Body of pancreas (tissue), 4 donors: ENCODE measurements around the gene CASP7. TPM values are rescaled to one million over a fixed set of nuclear protein-coding genes. Genes with fewer than 3 reads are reported as not detected.
"Not testable (repeated sequence)": the region's sequence is repeated elsewhere in the genome, so short reads cannot be mapped to it uniquely, and the experiment has no call there.

Experiments used
- ATAC-seq: fragments of 150-250 bp; one replicate; pipeline ENCODE4 v1.9.1; 2016
- DNase-seq, 4 donors: peaks; one replicate each; pipeline ENCODE4 v3.0.0-alpha.2; 2019
- H3K27ac ChIP-seq, 4 donors: fragments of 200-600 bp; sonication (generic); 1 replicate in 3 of 4; 2 replicates in 1 of 4; pipeline versions ENCODE4 v1.5.1 to v1.6.1; 2016 to 2019; ENCODE audit warnings: mild to moderate bottlenecking in 1 of 4, mixed read lengths in 1 of 4, moderate library complexity in 1 of 4
- H3K27me3 ChIP-seq, 2 donors: fragments of 200-600 bp; sonication (generic); one replicate each; pipeline ENCODE4 v1.6.0; 2016; ENCODE audit warnings: mild to moderate bottlenecking in 1 of 2
- H3K36me3 ChIP-seq, 2 donors: fragments of 200-600 bp; sonication (generic); replicated peaks in 1 of 2; 2 replicates each; pipeline ENCODE4 v1.5.1; 2016; ENCODE audit warnings: low read depth in 2 of 2; ENCODE audit not compliant: insufficient read depth in 1 of 2
- H3K4me1 ChIP-seq: fragments of 200-600 bp; sonication (generic); one replicate; pipeline ENCODE4 v1.6.0; 2016
- H3K4me3 ChIP-seq, 2 donors: fragments of 200-600 bp; sonication (generic); 1 replicate in 1 of 2; 2 replicates in 1 of 2; pipeline ENCODE4 v1.5.1; 2016 to 2019
- H3K9me3 ChIP-seq, 3 donors: fragments of 200-600 bp; sonication (generic); 1 replicate in 2 of 3; 2 replicates in 1 of 3; pipeline ENCODE4 v1.5.1; 2016
- CTCF ChIP-seq, 7 experiments: fragments of 450-650 bp in 4 of 7; fragments of 200-600 bp in 3 of 7; sonication (generic) in 3 of 7; IDR thresholded peaks; one replicate each; pipeline ENCODE4 v1.5.1; 2016 to 2019; ENCODE audit warnings: antibody characterized with exemption in 7 of 7
- POLR2A ChIP-seq, 3 donors: fragments of 450-650 bp; IDR thresholded peaks; one replicate each; pipeline ENCODE4 v1.6.1; 2016; ENCODE audit warnings: antibody characterized with exemption in 3 of 3, mild to moderate bottlenecking in 2 of 3
- WGBS, 2 donors: methylation state at CpG; one replicate each; pipeline ENCODE4 v1.1.5; 2017; 5-methylcytosine and 5-hydroxymethylcytosine counted together
- intact Hi-C: fragments of 100-400 bp; cut with DNase I; formaldehyde crosslinking; loops from one replicate; pipeline ENCODE4 v1.15.1; 2023
- total RNA-seq, 2 donors: library from RNA; depleted of rRNA; stranded (reverse); fragments of >200 nt; gene quantifications; one replicate each; pipeline ENCODE4 v1.1.0, GENCODE V29; 2016

CASP7 gene
- total RNA-seq, 2 donors from 2014 or later: 11.2 to 23.1 TPM

- H3K4me3 ChIP-seq: no peak overlapping the region
- intact Hi-C loops: no loop called here
- TF ChIP-seq CTCF (IDR thresholded peaks at IDR 0.05): no peak
- no peak for TF ChIP-seq POLR2A (IDR thresholded peaks at IDR 0.05)
- peak overlapping the region in 3 of 4 donors; percentile 38 to 63 (median 54) for H3K27ac ChIP-seq
- H3K9me3 ChIP-seq: no peaks in the 10 kb centered on the region
- H3K27me3 ChIP-seq: no peaks in the 10 kb centered on the region
- ATAC-seq: no peak
- DNase-seq: no peak
- H3K4me1 ChIP-seq: peaks cover 45% of the 10 kb centered on the region
- 14 to 15% methylated on average over 3 of the region's 3 CpGs for WGBS, 2 donors
- no peaks in the 10 kb centered on the region for H3K36me3 ChIP-seq
Observed at GRCh38 chr10:113765910-113766309, 86.2 kb downstream of the CASP7 start.

GRCh38 chr10:113767222-113767621 lies 87.5 kb downstream of the CASP7 start:
- TF ChIP-seq CTCF (IDR thresholded peaks at IDR 0.05) (no peak), POLR2A (IDR thresholded peaks at IDR 0.05) (no peak)
- Histone ChIP-seq H3K27ac (peak overlapping the region in 1 of 4 donors; percentile 38), H3K36me3 (no peaks in the 10 kb centered on the region), H3K4me3 (no peak overlapping the region), H3K27me3 (no peaks in the 10 kb centered on the region), H3K4me1 (peaks cover 35% of the 10 kb centered on the region), H3K9me3 (no peaks in the 10 kb centered on the region)
- DNase-seq (no peak), ATAC-seq (peak; percentile 35)
- intact Hi-C loops: no loop called here
- WGBS, 2 donors: 55 to 71% methylated on average over 2 of the region's 2 CpGs

DNA sequence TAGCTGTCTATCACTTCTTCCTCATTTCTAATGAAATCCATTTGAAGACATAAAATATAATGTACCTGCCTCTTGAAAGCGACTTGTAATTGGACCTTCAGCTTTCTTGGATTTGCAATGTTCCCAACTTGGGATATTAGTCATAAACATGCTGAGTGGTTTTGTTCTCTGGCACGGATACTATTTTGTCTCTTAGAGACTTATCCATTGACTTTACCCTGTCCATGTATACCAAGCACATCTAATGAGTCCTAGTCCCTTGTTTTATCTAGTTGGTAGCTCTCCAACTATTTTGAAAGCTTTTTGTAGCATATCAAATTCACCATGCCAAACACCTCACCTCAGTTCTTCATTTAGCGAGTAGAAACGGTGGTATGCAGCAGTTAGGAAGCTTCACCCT lies 90.6 kb downstream of the CASP7 start:
- Histone ChIP-seq H3K9me3 (no peaks in the 10 kb centered on the region), H3K4me1 (peaks cover 20% of the 10 kb centered on the region), H3K4me3 (no peak overlapping the region), H3K36me3 (no peaks in the 10 kb centered on the region), H3K27ac (no peak overlapping the region), H3K27me3 (no peaks in the 10 kb centered on the region)
- intact Hi-C loops: no loop called here
- ATAC-seq (no peak), DNase-seq (no peak)
- TF ChIP-seq POLR2A (IDR thresholded peaks at IDR 0.05): no peak
- TF ChIP-seq CTCF (IDR thresholded peaks at IDR 0.05): no peak
- WGBS, 2 donors: 70 to 77% methylated on average over 4 of the region's 4 CpGs

DNA sequence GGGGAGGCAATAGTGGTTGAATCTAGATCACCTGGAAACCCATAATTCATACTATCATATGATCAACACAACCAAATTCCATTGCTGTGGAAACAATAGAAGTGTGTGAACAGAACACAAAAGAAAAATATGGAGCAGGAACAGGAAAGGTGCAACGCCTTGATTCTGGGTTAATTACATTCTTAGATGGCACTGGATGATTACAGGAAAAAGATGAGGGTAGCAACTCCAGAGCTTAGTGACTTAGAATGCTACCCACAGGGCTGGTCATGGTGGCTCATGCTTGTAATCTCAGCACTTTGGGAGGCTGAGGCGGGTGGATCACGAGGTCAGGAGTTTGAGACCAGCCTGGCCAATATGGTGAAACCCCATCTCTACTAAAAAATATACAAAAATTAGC lies 91.4 kb downstream of the CASP7 start:
- DNase-seq, H3K4me3 ChIP-seq, intact Hi-C loops, ATAC-seq, H3K27ac ChIP-seq, H3K9me3 ChIP-seq, H3K36me3 ChIP-seq, H3K27me3 ChIP-seq: not testable (repeated sequence)
- WGBS, 2 donors: 83 to 92% methylated on average over 3 of the region's 3 CpGs
- peaks cover 13% of the 10 kb centered on the region for H3K4me1 ChIP-seq

- H3K27ac ChIP-seq: no peak overlapping the region
- H3K36me3 ChIP-seq: no peaks in the 10 kb centered on the region
- H3K9me3 ChIP-seq: no peaks in the 10 kb centered on the region
- H3K4me3 ChIP-seq: no peak overlapping the region
- no peaks in the 10 kb centered on the region for H3K4me1 ChIP-seq
- intact Hi-C loops: no loop called here
- H3K27me3 ChIP-seq: no peaks in the 10 kb centered on the region
- DNase-seq (no peak), ATAC-seq (no peak)
- WGBS, 2 donors: 52 to 53% methylated on average over 4 of the region's 4 CpGs
- TF ChIP-seq CTCF (IDR thresholded peaks at IDR 0.05) (no peak), POLR2A (IDR thresholded peaks at IDR 0.05) (no peak)
Observed at GRCh38 chr10:113775686-113776294, 96.1 kb downstream of the CASP7 start.
